DMS79 treated with DMSO at 0.1 percent for 48 hours (cell line): ENCODE results near the gene TSPAN32.

ENCODE experiments used
- DNase-seq: peaks from one replicate; lab custom pipeline; 2025; lab: John Stamatoyannopoulos, UW

The TSPAN32 gene

GRCh38 chr11:2304506-2305139 lies 2.8 kb downstream of the TSPAN32 start:
- DNase-seq: no peak

- peak; percentile 21 for DNase-seq
Measured at GRCh38 chr11:2305140-2305778, 3.4 kb downstream of the TSPAN32 start.

GRCh38 chr11:2305788-2306451 lies 4.1 kb downstream of the TSPAN32 start:
- DNase-seq: no peak

GRCh38 chr11:2306452-2306823 lies 4.6 kb downstream of the TSPAN32 start:
- no peak for DNase-seq

GRCh38 chr11:2306877-2307500 lies 5.2 kb downstream of the TSPAN32 start:
- DNase-seq: no peak

GRCh38 chr11:2307501-2308331 lies 5.9 kb downstream of the TSPAN32 start:
- DNase-seq: no peak

GRCh38 chr11:2308713-2309112 lies 6.9 kb downstream of the TSPAN32 start:
- no peak for DNase-seq

GRCh38 chr11:2309251-2310072 lies 7.6 kb downstream of the TSPAN32 start:
- no peak for DNase-seq

- DNase-seq: no peak
Measured at GRCh38 chr11:2310073-2310785, 8.4 kb downstream of the TSPAN32 start.

GRCh38 chr11:2310786-2311352 lies 9.1 kb downstream of the TSPAN32 start:
- DNase-seq: no peak

- DNase-seq: peak; percentile 13
Measured at GRCh38 chr11:2311353-2312133, 9.7 kb downstream of the TSPAN32 start.

GRCh38 chr11:2312232-2313042 lies 10.6 kb downstream of the TSPAN32 start:
- DNase-seq: no peak

GRCh38 chr11:2313051-2313951 lies 11.5 kb downstream of the TSPAN32 start:
- no peak for DNase-seq

GRCh38 chr11:2314136-2314524 lies 12.3 kb downstream of the TSPAN32 start:
- no peak for DNase-seq

- peak; percentile 44 for DNase-seq
Measured at GRCh38 chr11:2314525-2315394, 12.9 kb downstream of the TSPAN32 start.

- no peak for DNase-seq
Measured at GRCh38 chr11:2315395-2316168, 13.8 kb downstream of the TSPAN32 start.
